Measurements from ENCODE around the gene ABI3BP.

ABI3BP gene

DNA sequence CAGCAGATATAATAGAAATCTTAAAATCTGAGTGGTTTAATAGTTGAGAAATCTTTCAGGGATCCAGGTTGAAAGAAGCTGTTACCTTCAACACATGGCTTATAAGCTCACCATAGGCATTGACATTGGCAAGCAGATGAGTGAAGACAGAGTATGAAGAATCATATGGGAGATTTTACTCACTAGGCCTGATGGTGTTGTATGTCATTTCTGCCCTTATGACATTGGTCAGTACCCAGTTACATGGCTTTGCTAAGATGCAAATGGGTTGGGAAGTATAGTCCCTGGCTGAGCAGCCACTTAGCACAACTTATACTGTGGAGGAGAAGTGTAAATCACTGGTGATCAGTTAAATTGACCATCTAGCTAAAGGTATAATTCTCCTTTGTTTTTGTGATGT lies 278.0 kb downstream of the ABI3BP start:
- no peak for DNase-seq

DNA sequence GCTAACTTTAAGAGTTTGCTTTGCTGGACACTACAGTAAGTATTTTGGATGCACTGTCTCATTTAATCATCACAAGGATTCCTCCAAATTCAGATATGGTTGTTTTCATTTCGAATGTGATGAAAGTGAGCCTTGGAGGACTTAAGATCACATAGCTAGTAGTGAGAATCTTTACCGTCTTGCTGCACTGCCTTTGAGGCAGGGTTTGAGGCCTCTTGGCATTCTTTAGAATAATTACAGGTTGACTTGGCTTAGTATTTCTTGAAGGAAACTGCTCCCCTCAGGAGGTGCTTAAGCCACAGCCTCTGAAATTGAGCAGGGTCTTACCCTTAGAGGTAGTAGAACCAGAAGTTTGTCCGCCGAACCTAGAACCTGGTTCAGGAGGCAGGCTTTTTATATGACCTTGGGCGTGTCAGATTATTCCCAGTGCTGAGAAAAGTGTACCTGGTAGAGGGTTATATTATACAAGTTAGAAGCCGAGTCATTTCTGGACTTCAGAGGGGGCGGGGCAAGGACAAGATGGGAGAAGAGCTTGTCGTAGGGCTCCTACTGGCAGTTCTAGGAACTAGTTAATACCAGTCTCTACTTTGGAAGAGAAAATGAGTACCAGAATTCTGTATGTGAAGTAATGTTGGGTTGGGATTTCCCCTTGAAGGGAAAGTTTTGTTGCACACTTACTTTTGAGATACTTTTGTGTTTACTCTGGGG lies 282.8 kb downstream of the ABI3BP start:
- peak; percentile 19 for DNase-seq

DNA sequence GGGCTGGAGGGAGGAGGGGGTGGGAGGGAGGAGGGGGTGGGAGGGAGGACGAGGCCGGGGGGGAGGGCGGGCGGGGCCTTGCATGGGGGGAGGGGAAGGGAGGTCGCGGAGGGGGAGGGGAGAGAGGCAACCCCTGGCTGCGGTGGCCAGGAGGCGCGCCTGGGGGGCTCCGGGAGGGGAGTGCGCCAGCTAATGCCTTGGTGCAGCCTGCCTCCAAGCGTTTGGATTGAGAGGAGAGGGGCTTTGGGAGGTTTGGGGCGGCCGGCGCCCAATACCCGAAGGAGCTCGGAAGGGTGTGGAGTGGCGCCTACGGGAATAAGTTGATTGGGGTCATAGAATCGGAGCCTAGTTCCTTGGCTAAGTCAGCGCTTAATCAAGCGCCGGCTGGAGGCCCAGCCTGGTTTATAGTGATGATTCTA lies 283.4 kb downstream of the ABI3BP start:
- peak; percentile 13 for DNase-seq

DNA sequence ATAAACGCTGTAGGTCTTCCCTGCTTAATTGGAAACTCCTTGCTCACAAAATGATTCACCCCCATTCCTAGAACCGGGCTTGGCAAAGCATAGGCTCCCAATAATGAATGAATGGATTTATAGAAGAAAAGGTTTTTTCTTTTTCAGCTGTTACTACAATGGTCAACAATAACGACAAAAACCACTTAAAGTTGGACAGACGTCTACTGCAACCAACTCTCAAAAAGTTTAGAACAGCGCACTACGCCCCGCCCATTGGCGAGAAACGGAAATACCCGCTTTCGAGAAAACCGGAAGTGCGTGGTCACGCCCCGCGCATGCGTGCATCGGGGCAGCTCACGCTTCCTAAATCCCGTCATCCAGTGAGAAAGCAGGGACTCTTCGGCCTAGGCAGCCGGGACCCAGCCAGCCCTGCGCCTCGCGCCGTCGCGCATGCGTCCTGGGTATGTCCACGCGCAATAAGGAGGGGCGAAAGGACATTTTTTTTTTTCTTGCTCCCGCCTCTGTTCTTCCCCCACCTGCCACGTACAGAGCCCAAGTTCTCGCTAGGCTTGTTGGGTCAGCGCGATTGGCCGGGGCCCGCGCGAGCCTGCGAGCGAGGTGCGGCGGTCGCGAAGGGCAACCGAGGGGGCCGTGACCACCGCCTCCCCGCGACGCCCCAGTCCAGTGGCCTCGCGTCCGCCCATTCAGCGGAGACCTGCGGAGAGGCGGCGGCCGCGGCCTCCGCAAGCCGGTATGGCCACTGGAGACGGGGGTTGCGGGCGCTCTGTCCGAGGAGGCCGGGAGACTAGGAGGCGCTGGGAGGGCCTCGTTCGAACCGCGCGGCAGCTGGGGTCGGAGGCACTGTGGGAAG lies 284.0 kb downstream of the ABI3BP start, which contains the start of gene TFG:
Gene TFG (plus strand): TSS at position 506 of the 853 bp plus-strand sequence. CDS start 4,192 bp downstream, outside the sequence.
- DNase-seq: peak; percentile 96

DNA sequence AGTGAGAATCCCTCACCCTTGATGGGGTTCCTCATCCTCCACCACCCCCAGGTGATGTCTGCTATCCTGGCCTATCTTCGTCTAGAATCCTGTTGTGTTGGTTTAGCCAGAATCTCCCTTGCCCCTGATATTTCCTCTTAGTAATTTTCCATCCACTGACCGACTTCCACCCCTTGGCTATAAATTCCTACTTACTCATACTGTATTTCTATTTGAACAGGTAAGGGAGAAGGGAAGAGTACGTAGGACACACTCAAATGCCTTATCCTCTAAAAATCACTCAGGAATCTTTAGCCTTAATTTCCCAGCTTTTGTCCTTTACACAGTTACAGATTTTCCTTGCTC lies 284.6 kb downstream of the ABI3BP start:
- no peak for DNase-seq

DNA sequence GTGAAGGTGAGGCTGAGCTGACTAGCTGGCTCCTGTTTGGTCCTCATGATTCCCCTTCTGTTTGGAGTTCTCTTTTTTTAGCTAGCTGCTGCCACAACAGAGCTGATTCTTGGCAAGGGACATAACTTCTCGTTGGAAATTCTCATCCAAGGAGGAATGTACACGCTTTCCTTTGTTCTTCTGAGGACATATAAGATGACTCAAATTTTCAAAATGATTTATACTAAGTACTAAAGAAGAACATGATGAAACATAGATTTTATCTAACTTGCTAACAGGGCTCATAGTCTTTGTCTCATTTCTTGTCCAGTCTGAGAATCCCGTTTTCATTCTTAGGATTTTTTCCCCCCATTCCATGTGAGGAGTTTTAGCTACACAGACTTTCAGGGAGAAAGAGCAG lies 286.9 kb downstream of the ABI3BP start:
- no peak for DNase-seq

DNA sequence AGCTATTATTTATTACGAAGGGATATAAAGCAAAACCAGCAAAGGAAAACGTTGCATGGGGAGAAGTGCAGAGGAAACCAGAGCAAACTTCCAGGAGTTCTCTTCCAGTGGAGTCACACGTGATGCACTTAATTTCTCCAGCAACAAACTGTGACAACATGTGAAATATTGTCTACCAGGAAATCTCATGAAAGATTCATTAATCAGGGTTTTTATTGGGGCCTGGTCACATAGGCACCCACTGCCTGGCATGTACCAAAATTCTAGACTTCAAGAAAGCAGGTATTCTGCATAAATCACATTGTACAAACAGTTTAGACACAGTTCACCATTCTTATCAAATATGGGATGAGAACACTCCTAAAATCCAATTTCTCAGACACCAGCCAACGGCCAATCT lies 289.4 kb downstream of the ABI3BP start:
- DNase-seq: no peak

DNA sequence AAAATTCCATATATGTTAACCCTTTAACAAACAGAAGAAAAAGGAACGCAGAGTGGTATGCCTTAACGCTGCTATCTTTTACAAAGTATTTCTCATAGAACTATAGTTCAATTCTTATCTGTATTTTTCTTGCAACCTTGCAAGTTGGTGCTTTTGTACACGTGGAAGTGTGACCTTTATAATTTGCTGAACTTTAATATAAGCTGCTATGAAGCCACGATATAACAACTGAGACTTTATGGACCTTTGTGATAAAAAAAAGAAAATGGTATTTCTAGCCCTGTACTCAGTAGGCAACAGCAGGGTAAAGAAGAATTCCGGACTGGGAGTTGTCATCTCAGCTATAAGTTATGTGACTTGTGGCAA lies 290.3 kb downstream of the ABI3BP start:
- no peak for DNase-seq

DNA sequence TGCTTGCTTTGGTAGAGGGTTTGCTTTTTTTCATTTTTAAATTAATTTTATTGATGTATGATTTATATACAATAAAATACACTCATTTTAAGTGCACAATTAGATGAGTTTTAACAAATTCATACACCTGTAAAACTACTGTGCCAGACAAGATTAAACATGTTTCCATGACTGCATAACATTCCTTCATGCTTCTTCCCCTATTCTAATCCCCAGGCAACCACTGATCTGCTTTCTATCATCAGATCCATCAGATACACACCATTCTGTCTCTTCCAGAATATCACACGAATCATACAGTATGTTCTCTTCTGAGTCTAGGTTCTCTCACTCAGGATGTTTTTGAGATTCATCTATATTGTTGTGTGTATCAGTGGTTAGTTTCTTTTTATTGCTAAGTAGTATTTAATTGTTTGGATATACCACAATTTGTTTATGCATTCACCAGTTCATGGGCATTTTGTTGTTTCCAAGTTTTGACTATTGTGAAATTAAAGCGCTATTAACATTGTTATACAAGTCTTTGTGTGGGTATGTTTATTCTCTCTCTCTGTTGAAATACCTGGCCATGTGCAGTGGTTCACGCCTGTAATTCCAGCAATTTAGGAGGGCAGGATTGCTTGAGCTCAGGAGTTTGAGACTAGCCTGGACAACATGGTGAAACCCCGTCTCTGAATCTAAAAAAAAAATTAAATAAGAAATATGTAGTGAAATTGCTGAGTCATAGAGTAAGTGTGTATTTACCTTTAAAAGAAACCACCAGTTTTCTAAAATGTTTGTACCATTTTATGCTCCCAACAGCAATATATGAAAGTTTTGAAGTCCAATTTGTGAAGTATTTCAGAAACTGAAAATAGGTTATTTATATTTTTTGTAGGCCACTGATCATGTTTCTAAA lies 290.9 kb downstream of the ABI3BP start:
- DNase-seq: no peak

DNA sequence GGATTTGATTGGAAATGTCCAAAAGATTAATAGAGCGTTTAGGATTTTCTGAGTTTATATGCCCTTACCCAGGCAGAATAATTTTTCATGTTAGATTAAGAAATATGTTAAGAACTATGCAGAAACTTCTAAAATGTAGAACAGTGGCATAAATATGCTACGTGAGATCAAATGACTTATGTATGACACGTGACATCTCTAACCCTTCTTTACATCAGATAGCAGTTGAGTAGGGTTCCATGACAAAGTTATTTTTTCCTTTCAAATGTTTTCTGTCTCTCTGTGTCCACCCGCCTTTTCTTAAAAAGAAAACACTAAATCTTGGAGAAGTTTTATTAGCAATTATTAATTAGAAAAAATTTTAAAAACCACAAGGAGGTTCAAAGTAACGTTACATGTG lies 292.5 kb downstream of the ABI3BP start:
- no peak for DNase-seq

All from effector CD4-positive, alpha-beta T cell (primary cell).